ENCODE data around the gene PRELID3B. TPM values are rescaled to one million over a fixed set of nuclear protein-coding genes. Genes with fewer than 3 reads are reported as not detected.

Gene PRELID3B
- total and polyA plus RNA-seq, 10 of the 15 experiments (the other 5 are each of a cell fraction or from before 2014, with no cell fraction given) = 72.5 to 151 (median 124) TPM

DNA sequence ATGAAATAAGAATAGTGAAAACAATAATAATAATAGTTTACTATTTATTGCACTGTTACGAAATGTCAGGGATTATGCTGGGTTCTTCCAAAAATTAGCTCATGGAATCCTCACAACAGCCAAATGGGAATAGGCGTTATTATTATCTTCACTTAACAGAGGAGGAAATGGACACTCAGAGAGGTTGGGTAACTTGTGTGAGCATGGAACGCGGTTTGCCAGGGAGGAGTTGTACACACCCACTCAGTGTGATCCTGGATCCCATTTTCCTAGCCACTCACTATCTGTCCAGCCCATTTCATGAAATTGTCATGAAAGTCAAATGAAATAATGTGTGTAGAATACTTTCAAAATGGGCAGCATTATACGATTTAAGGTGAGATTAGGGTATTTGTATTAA, 56.9 kb downstream of the PRELID3B start:
- ChIA-PET SMC1A (ENCODE audit: uncharacterized antibody, unreplicated experiment) (interaction anchor here (1.0 to 1.4 kb wide), 3 partner anchors 21 to 78 kb away, joined by 3 to 8 read pairs (median 4); no protein-coding TSS in a partner anchor), CTCF (no interaction called here), POLR2A (no interaction called here), RAD21 (ENCODE audit: unreplicated experiment) (no interaction called here)
- ATAC-seq (no peak), DNase-seq (ENCODE audit: low read depth, low spot score) (no peak), FAIRE-seq (no peak)
- TF ChIP-seq ASH2L (IDR thresholded peaks at IDR 0.05; ENCODE audit: borderline replicate concordance, low read depth) = no peak
- TF ChIP-seq, protein P1, sequence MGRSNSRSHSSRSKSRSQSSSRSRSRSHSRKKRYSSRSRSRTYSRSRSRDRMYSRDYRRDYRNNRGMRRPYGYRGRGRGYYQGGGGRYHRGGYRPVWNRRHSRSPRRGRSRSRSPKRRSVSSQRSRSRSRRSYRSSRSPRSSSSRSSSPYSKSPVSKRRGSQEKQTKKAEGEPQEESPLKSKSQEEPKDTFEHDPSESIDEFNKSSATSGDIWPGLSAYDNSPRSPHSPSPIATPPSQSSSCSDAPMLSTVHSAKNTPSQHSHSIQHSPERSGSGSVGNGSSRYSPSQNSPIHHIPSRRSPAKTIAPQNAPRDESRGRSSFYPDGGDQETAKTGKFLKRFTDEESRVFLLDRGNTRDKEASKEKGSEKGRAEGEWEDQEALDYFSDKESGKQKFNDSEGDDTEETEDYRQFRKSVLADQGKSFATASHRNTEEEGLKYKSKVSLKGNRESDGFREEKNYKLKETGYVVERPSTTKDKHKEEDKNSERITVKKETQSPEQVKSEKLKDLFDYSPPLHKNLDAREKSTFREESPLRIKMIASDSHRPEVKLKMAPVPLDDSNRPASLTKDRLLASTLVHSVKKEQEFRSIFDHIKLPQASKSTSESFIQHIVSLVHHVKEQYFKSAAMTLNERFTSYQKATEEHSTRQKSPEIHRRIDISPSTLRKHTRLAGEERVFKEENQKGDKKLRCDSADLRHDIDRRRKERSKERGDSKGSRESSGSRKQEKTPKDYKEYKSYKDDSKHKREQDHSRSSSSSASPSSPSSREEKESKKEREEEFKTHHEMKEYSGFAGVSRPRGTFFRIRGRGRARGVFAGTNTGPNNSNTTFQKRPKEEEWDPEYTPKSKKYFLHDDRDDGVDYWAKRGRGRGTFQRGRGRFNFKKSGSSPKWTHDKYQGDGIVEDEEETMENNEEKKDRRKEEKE (IDR thresholded peaks at IDR 0.05) = no peak
- TF ChIP-seq NFYB (IDR thresholded peaks at IDR 0.05; ENCODE audit: insufficient read depth, low read depth, low read length) = no peak
- no peak for TF ChIP-seq ZNF274 (IDR thresholded peaks at IDR 0.05; ENCODE audit: insufficient read depth, insufficient read length)
- H3K4me3 ChIP-seq = no peak overlapping the region
- no peaks in the 10 kb centered on the region for H3K27me3 ChIP-seq (replicated peaks in 1 of 2; ENCODE audit: control insufficient read depth in 2 of 2, insufficient read depth in 2 of 2, low read length in 1 of 2)
- BruUV-seq (replicated peaks) = no TSS peak
- H3K27ac ChIP-seq (ENCODE audit: control insufficient read depth, insufficient read depth) = no peak overlapping the region
- intact Hi-C loops (cut with micrococcal nuclease; ENCODE audit: unreplicated experiment) (loop anchor here (2.0 to 10.0 kb wide), 3 partner anchors 19 to 331 kb away; partner anchors contain the start of genes ATP5F1E and STX16), in situ Hi-C loops (cut with MboI) (no loop called here)
- H3K4me1 ChIP-seq (ENCODE audit: control insufficient read depth, insufficient read depth, low read length) = peaks cover 10% of the 10 kb centered on the region
- peaks cover 49% of the 10 kb centered on the region for H3K79me2 ChIP-seq (ENCODE audit: control insufficient read depth, insufficient read depth, low read length)
- H3K9me3 ChIP-seq (replicated peaks; ENCODE audit: control insufficient read depth, insufficient read depth, low read length) = no peaks in the 10 kb centered on the region
- no peak overlapping the region for H2AFZ ChIP-seq (ENCODE audit: control insufficient read depth, low read depth, low read length)
- H4K20me1 ChIP-seq (ENCODE audit: control insufficient read depth, insufficient read depth) = no peaks in the 10 kb centered on the region
- H3K9ac ChIP-seq (ENCODE audit: control insufficient read depth, insufficient read depth, low read length) = no peak overlapping the region
- H3K4me2 ChIP-seq (ENCODE audit: control insufficient read depth, insufficient read depth) = no peak overlapping the region
- peaks cover 17 to 26% of the 10 kb centered on the region in 2 experiments for H3K36me3 ChIP-seq (ENCODE audit: control insufficient read depth in 2 of 2, insufficient read depth in 2 of 2, low read length in 1 of 2)
- WGBS (ENCODE audit: insufficient coverage, insufficient replicate concordance, low lambda C conversion rate, missing lambda C conversion rate) = 95% methylated on average over 5 of the region's 5 CpGs
